Calu3 (cell line): Measurements from ENCODE around the gene CLDN9. TPM values are rescaled to one million over a fixed set of nuclear protein-coding genes. Genes with fewer than 3 reads are reported as not detected.

Source experiments
- BruUV-seq: library from RNA; stranded (reverse); fragments of 400-500 nt; replicated peaks from 2 replicates; lab custom pipeline; 2021; lab: Mats Ljungman, UMichigan
- CTCF ChIA-PET: fragments of 300-600 bp; sonication (Branson Sonifier 250); formaldehyde crosslinking; loops from one replicate; lab custom pipeline; 2022; ENCODE audit warnings: antibody characterized with exemption; lab: Charles Lee
- DNase-seq: peaks from one replicate; pipeline ENCODE4 v3.0.0; 2022
- H3K27ac Mint-ChIP-seq: one replicate; pipeline ENCODE4 v1.8.0; 2022; ENCODE audit warnings: mixed read lengths; ENCODE audit not compliant: unreplicated experiment
- H3K27me3 Mint-ChIP-seq: one replicate; pipeline ENCODE4 v1.8.0; 2022; ENCODE audit warnings: mixed read lengths; ENCODE audit not compliant: unreplicated experiment
- H3K36me3 Mint-ChIP-seq: one replicate; pipeline ENCODE4 v1.8.0; 2022; ENCODE audit warnings: mild to moderate bottlenecking, moderate library complexity, mixed read lengths; ENCODE audit not compliant: insufficient read depth, unreplicated experiment
- H3K4me1 Mint-ChIP-seq: one replicate; pipeline ENCODE4 v1.8.0; 2022; ENCODE audit warnings: mild to moderate bottlenecking, low read depth, mixed read lengths; ENCODE audit not compliant: unreplicated experiment
- H3K4me3 Mint-ChIP-seq: one replicate; pipeline ENCODE4 v1.8.0; 2022; ENCODE audit warnings: mild to moderate bottlenecking, low read depth, moderate library complexity, mixed read lengths; ENCODE audit not compliant: unreplicated experiment
- H3K9me3 Mint-ChIP-seq: one replicate; pipeline ENCODE4 v1.8.0; 2022; ENCODE audit warnings: low read depth, mixed read lengths; ENCODE audit not compliant: unreplicated experiment
- CTCF ChIP-seq: fragments of 200-600 bp; IDR thresholded peaks from one replicate; pipeline ENCODE4 v1.8.0; 2022; ENCODE audit warnings: antibody characterized with exemption; ENCODE audit not compliant: unreplicated experiment
- intact Hi-C: fragments of 100-400 bp; cut with micrococcal nuclease; formaldehyde crosslinking; loops from one replicate; pipeline ENCODE4 v1.10.0; 2022; ENCODE audit not compliant: unreplicated experiment
- total RNA-seq: library from RNA; stranded (reverse); gene quantifications from 2 replicates; pipeline ENCODE4 v1.2.3, GENCODE V29; 2022

The CLDN9 gene
- total RNA-seq, 1 experiment from 2014 or later = 13.5 TPM

DNA sequence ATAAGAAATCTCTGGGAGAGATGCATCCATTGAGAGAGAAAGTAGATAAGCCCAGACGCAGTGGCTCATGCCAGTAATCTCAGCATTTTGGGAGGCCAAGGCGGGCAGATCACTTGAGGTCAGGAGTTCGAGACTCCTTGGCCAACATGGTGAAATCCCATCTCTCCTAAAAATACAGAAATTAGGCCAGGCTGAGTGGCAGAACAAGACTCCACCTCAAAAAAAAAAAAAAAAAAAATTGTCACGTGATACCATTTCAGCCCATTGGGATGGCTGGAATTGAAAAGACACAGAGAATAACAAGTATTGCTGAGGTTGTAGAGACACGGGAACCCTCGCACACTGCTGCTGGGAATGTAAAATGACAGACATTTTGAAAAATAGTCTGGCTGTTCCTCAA lies 49.8 kb downstream of the CLDN9 start:
- no peak overlapping the region for H3K4me3 Mint-ChIP-seq
- H3K4me1 Mint-ChIP-seq = peaks cover 22% of the 10 kb centered on the region

GRCh38 chr16:3063625-3064386 lies 51.1 kb downstream of the CLDN9 start:
- TF ChIP-seq CTCF = no peak
- peaks cover 22% of the 10 kb centered on the region for H3K4me1 Mint-ChIP-seq
- intact Hi-C loops = loop anchor here (2.0 kb wide), 1 partner anchor 43 kb away; no protein-coding TSS in a partner anchor
- H3K36me3 Mint-ChIP-seq = peaks cover 20% of the 10 kb centered on the region
- BruUV-seq = no TSS peak
- peaks cover 2% of the 10 kb centered on the region for H3K9me3 Mint-ChIP-seq
- no peaks in the 10 kb centered on the region for H3K27me3 Mint-ChIP-seq
- no peak overlapping the region for H3K4me3 Mint-ChIP-seq
- no peak for DNase-seq
- CTCF ChIA-PET = interaction anchor here (0.7 to 1.1 kb wide), 2 partner anchors 43 to 66 kb away, joined by 3 read pairs; no protein-coding TSS in a partner anchor
- H3K27ac Mint-ChIP-seq = no peak overlapping the region

More for the DNA sequence above, 49.8 kb downstream of the CLDN9 start:
- no peak for DNase-seq
- intact Hi-C loops = no loop called here
- peaks cover 2% of the 10 kb centered on the region for H3K9me3 Mint-ChIP-seq
- peaks cover 27% of the 10 kb centered on the region for H3K36me3 Mint-ChIP-seq
- TF ChIP-seq CTCF = no peak
- CTCF ChIA-PET = interaction anchor here (0.6 to 1.2 kb wide), 2 partner anchors 43 to 69 kb away, joined by 3 to 7 read pairs; no protein-coding TSS in a partner anchor
- no TSS peak for BruUV-seq
- H3K27ac Mint-ChIP-seq = no peak overlapping the region
- H3K27me3 Mint-ChIP-seq = no peaks in the 10 kb centered on the region

Other genes starting within 250 kb of the CLDN9 start
- 269 TPM in 2 replicates for gene ELOB, start 235.6 kb upstream of the CLDN9 start, total RNA-seq
- gene PRSS33, start 225.4 kb upstream of the CLDN9 start, total RNA-seq = 7.9 and 13.2 TPM in 2 replicates
- gene PRSS41, start 214.5 kb upstream of the CLDN9 start, total RNA-seq = not detected in 2 replicates
- not detected in 2 replicates for gene PRSS21, start 195.7 kb upstream of the CLDN9 start, total RNA-seq
- 10.3 and 15.5 TPM in 2 replicates for gene ZG16B, start 182.6 kb upstream of the CLDN9 start, total RNA-seq
- 140 and 141 TPM in 2 replicates for gene PRSS22, start 154.8 kb upstream of the CLDN9 start, total RNA-seq
- 10.8 and 13.0 TPM in 2 replicates for gene FLYWCH2, start 129.7 kb upstream of the CLDN9 start, total RNA-seq
- 34.8 and 36.8 TPM in 2 replicates for gene FLYWCH1, start 101.0 kb upstream of the CLDN9 start, total RNA-seq
- gene KREMEN2, start 48.6 kb upstream of the CLDN9 start, total RNA-seq = 0.51 TPM in 1 of 2 replicates, not detected in the other
- 51.0 and 56.0 TPM in 2 replicates for gene PAQR4, start 43.6 kb upstream of the CLDN9 start, total RNA-seq
- 91.2 and 107 TPM in 2 replicates for gene PKMYT1, start 32.5 kb upstream of the CLDN9 start, total RNA-seq
- 1.2 and 2.1 TPM in 2 replicates for gene CLDN6, start 5.3 kb downstream of the CLDN9 start, total RNA-seq
- gene TNFRSF12A, start 7.4 kb downstream of the CLDN9 start, total RNA-seq = 478 and 509 TPM in 2 replicates
- gene HCFC1R1, start 11.0 kb downstream of the CLDN9 start, total RNA-seq = 61.1 and 75.4 TPM in 2 replicates
- gene THOC6, start 11.1 kb downstream of the CLDN9 start, total RNA-seq = 50.8 and 54.4 TPM in 2 replicates
- 59.4 and 70.9 TPM in 2 replicates for gene BICDL2, start 24.0 kb downstream of the CLDN9 start, total RNA-seq
- gene MMP25, start 33.6 kb downstream of the CLDN9 start, total RNA-seq = 0.27 and 0.31 TPM in 2 replicates
- 81.8 and 89.0 TPM in 2 replicates for gene IL32, start 52.7 kb downstream of the CLDN9 start, total RNA-seq
- gene ZSCAN10, start 86.4 kb downstream of the CLDN9 start, total RNA-seq = not detected in 2 replicates
- 17.2 and 17.7 TPM in 2 replicates for gene ZNF205, start 99.7 kb downstream of the CLDN9 start, total RNA-seq
- gene ZNF213, start 122.1 kb downstream of the CLDN9 start, total RNA-seq = 9.8 and 11.8 TPM in 2 replicates
- 0.40 and 0.54 TPM in 2 replicates for gene OR1F1, start 175.3 kb downstream of the CLDN9 start, total RNA-seq
- 12.7 and 14.6 TPM in 2 replicates for gene ZNF200, start 222.2 kb downstream of the CLDN9 start, total RNA-seq
- gene MEFV, start 243.7 kb downstream of the CLDN9 start, total RNA-seq = not detected in 2 replicates